Chondrocyte (in vitro differentiated cells): ENCODE data around the gene EPB41L5. TPM values are rescaled to one million over a fixed set of nuclear protein-coding genes. Genes with fewer than 3 reads are reported as not detected.

Experiments used
- DNase-seq: peaks from one replicate; pipeline ENCODE4 v3.0.0; 2021; ENCODE audit warnings: mixed read lengths, low spot score
- H3K27ac Mint-ChIP-seq: one replicate; pipeline ENCODE4 v1.8.0; 2021; ENCODE audit warnings: mild to moderate bottlenecking, moderate library complexity, mixed read lengths; ENCODE audit not compliant: unreplicated experiment
- H3K27me3 Mint-ChIP-seq: 2 replicates; pipeline ENCODE4 v1.8.0; 2021; ENCODE audit warnings: low read depth, mixed read lengths
- H3K36me3 Mint-ChIP-seq: 2 replicates; pipeline ENCODE4 v1.8.0; 2021; ENCODE audit warnings: low read depth, mixed read lengths
- H3K4me1 Mint-ChIP-seq: 2 replicates; pipeline ENCODE4 v1.8.0; 2021; ENCODE audit warnings: low read depth, mild to moderate bottlenecking, mixed read lengths
- H3K4me3 Mint-ChIP-seq: one replicate; pipeline ENCODE4 v1.8.0; 2021; ENCODE audit warnings: mild to moderate bottlenecking, moderate library complexity, mixed read lengths; ENCODE audit not compliant: unreplicated experiment
- H3K9me3 Mint-ChIP-seq: 2 replicates; pipeline ENCODE4 v1.8.0; 2021; ENCODE audit warnings: low read depth, mixed read lengths
- CTCF ChIP-seq: fragments of 200-600 bp; sonication (generic); IDR thresholded peaks from 2 replicates; pipeline ENCODE4 v1.5.0; 2021; ENCODE audit warnings: antibody characterized with exemption, mild to moderate bottlenecking, moderate library complexity
- total RNA-seq: library from RNA; stranded (reverse); gene quantifications from 3 replicates; pipeline ENCODE4 v1.2.1, GENCODE V29; 2021

Gene EPB41L5
- total RNA-seq, 1 donor from 2014 or later, result 13.0 TPM

DNA sequence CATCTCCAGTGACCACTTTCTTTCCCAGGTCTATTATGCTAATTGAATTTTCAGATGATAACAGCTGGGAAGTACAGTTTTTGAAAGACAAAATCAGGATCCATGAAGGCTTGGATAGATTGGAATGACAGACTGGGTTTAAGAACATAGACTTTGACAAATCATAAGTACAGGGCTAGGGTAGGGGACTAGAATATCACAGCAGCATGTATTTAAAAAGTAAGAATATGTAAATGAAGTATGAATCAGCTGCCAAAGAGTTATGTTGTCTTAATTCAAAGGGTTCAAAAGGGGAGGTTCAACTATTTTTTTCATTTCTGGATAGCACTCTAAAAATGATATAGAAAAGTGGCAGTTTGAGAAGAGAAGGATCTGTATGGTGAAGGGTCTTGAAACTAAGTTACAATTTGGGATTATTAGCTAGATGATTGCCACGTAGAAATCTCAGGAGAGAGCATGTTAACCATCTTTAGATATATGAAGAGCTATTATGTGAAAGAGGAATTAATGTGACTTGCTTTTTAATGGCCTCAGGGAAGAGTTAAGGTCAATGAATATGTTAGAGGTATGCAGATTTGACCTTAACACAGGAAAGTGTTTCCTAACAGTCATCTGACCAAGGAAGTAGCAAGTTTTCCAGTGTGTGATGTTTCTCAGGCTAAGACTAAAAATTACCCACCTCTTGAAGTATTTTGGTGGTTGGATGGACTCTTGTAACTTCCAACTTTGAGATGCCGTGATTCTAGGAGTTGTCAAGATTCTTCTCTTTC is 128.6 kb downstream of the EPB41L5 start:
- H3K9me3 Mint-ChIP-seq, result peaks cover 7% of the 10 kb centered on the region
- no peak overlapping the region for H3K27ac Mint-ChIP-seq
- no peak overlapping the region for H3K4me3 Mint-ChIP-seq
- peaks cover 8% of the 10 kb centered on the region for H3K36me3 Mint-ChIP-seq
- no peaks in the 10 kb centered on the region for H3K27me3 Mint-ChIP-seq
- no peak for TF ChIP-seq CTCF
- DNase-seq, result no peak
- H3K4me1 Mint-ChIP-seq, result no peaks in the 10 kb centered on the region

GRCh38 chr2:120142528-120143219 is 129.8 kb downstream of the EPB41L5 start:
- H3K4me1 Mint-ChIP-seq, result no peaks in the 10 kb centered on the region
- DNase-seq, result no peak

GRCh38 chr2:120148229-120148628 is 135.4 kb downstream of the EPB41L5 start:
- Mint-ChIP-seq H3K27me3 (no peaks in the 10 kb centered on the region), H3K36me3 (peaks cover 28% of the 10 kb centered on the region), H3K27ac (no peak overlapping the region), H3K4me1 (no peaks in the 10 kb centered on the region), H3K9me3 (peaks cover 26% of the 10 kb centered on the region), H3K4me3 (no peak overlapping the region)
- DNase-seq, result no peak
- no peak for TF ChIP-seq CTCF

More at GRCh38 chr2:120142528-120143219, 129.8 kb downstream of the EPB41L5 start:
- H3K36me3 Mint-ChIP-seq, result peaks cover 5% of the 10 kb centered on the region
- no peak overlapping the region for H3K27ac Mint-ChIP-seq
- no peak overlapping the region for H3K4me3 Mint-ChIP-seq
- TF ChIP-seq CTCF, result no peak
- H3K9me3 Mint-ChIP-seq, result peaks cover 7% of the 10 kb centered on the region
- no peaks in the 10 kb centered on the region for H3K27me3 Mint-ChIP-seq

- Mint-ChIP-seq H3K27me3 (no peaks in the 10 kb centered on the region), H3K36me3 (peaks cover 32% of the 10 kb centered on the region), H3K9me3 (peaks cover 26% of the 10 kb centered on the region), H3K4me1 (no peaks in the 10 kb centered on the region), H3K4me3 (no peak overlapping the region), H3K27ac (no peak overlapping the region)
- no peak for DNase-seq
- TF ChIP-seq CTCF, result no peak
Measured at GRCh38 chr2:120148669-120149068, 135.8 kb downstream of the EPB41L5 start.

GRCh38 chr2:120149406-120149805 is 136.5 kb downstream of the EPB41L5 start:
- no peaks in the 10 kb centered on the region for H3K27me3 Mint-ChIP-seq
- TF ChIP-seq CTCF, result no peak
- H3K4me3 Mint-ChIP-seq, result no peak overlapping the region
- no peaks in the 10 kb centered on the region for H3K4me1 Mint-ChIP-seq
- peaks cover 26% of the 10 kb centered on the region for H3K9me3 Mint-ChIP-seq
- H3K27ac Mint-ChIP-seq, result no peak overlapping the region
- H3K36me3 Mint-ChIP-seq, result peaks cover 31% of the 10 kb centered on the region
- DNase-seq, result no peak
